ENCODE results near the gene TWF2.

Gene TWF2

DNA sequence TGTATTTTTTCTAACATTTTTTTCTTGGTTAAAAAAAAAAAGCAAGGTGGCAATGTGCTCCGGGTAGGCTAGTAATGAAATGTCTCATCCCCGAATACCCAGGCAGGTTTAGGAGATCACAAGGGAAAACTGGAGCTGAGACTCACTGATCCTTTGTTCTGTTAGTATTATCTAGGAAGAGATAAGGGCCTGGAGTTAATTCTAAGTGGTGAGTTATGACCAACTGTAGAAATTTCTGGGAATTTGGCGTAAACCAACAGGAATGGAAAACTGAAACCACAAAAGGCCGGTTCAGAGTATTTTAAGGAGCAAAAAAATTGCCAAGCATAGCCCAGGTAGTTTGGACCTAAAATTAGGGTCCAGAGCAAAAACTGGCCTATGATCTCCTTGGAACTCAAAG, 19.0 kb upstream of the TWF2 start:
- no peak for DNase-seq (ENCODE audit: low read depth)

DNA sequence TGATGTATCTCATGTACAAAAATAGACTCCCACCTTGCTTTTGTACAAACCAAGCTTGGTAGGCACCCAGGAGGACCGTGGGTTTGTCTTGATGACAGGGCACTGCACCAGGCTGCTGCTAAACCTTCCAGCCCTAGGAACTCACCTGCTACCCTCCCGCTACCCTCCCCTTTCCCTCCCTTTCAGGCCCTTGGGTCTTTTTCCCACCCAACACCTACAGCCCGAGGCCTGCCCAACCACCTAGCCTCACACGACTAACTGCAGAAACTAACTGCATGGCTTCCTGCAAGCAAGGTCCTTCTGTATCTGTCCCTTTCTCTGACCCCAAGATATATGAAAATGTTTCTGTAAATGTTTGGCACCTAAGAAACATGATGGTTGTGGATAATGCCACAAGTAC, 17.7 kb upstream of the TWF2 start:
- DNase-seq (ENCODE audit: low read depth) = no peak

DNA sequence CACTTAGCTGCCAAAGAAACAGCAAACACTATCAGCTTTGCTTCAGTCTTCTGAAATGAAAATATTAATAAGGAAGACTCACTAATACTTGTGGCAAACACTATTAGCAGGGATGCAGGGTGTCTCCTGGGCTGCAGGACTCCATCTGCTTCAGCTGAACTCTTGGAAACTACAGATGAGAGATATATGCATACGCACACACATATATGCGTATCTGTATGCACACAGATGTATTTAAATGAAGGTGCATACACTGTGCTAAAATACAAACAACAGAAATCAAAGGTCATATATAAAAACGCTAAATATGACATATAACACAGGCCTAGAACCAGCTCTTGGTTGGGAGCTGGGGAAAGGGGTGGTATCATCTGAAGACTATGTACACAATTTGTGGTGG, 17.2 kb upstream of the TWF2 start:
- DNase-seq (ENCODE audit: low read depth) = no peak

DNA sequence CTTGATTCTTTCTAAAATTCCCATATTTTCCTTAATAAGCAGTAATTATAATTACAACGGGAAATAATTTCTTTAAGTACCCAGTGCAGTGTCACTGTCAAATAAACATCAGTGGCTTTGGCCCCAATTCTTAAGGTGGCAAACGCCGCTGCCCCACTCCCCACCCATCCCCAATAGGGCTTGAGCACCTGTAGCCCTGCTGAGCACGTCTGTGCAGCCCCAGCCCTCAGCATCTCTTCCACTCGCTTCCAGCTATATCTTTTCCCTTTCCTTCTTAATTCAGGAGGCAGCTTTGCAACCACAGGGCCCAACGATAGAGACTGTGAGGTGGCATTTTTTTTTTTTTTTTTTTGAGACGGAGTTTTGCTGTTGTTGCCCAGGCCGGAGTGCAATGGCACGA, 15.7 kb upstream of the TWF2 start:
- no peak for DNase-seq (ENCODE audit: low read depth)

DNA sequence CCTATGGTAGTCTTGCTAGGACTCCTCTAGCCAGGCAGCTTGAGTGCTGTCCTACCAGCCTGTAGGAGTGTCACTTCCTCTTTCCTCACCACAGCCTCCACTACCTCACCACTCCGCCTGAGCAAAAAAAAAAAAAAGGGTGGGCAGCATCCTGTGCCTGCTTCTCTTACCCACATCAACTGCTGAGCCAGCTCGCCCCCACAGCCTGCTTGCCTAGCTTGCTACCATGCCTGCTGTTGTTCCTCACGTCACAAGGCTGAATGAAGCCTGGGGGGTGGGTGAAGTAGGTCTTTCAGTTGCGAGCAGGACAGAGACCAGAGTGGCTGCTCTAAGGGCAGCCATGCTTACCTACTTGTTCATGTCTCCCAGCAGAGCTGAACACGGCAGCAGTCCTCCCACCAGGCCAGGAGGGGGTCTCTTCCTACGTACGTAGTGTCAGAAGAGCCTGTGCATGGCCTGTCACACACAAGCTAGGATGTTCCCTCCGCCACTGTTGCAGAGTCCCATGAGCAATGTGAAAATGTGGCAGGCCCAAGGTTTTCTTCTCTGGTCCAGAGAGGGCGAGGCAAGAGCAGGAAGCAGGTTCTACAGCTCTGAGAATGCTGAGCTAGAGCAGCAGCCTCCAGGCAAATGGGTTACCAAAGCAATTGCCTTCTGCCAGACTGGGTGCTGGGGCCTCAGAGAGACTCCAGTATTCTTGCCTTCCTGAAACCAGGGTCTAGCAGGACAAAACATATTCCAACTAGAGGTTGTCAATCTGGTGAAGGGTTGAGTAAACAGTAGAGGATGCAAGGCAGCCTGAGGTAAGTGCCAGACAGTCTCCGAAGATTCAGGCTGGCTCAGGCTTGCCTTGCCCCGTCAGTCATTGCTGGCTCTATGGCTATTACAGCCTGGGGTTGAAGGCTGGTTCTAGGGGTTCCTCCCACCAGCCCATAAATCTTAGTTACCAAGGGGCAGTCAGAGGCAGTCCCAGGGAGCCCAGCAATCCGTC, 14.7 kb upstream of the TWF2 start:
- DNase-seq (ENCODE audit: low read depth) = no peak

DNA sequence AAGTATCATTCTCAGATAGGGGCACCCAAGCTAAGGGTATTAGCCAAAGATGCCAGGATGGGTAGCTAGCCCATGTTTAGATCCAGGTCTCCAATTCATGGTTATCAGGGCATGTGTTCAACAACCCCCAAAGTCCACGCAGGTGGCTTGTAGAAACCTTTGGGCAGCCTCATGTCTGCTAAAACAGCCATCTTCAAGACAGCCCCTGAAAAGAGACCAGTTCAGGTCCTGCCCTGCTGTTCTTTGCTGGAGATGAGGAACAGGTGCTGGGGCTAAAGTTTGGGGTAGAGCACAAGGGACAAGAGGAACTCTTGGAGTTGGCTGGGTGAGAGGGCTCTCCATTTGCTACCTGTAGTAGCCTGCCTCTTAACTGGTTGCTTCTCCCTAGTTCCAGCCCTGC, 11.2 kb upstream of the TWF2 start:
- no peak for DNase-seq (ENCODE audit: low read depth)

DNA sequence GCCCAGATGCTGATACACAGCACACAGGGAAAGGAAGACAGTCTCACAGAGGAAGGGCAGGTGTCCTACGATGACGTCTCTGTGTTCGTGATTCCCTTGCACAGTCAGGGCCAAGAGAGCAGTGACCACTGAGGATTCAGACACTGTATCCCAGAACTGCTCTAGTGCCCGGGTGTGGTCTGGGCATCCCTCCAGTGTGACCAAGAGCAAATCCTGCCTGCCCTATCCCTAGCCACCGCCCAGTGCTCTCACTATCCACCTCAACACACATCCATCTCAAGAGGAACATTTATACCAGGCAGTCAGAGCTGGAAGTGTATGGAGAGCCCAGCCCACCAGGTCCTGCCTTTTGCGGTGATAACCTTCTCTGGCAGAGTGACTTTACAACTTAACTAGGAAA, 10.7 kb upstream of the TWF2 start:
- DNase-seq (ENCODE audit: low read depth) = no peak

DNA sequence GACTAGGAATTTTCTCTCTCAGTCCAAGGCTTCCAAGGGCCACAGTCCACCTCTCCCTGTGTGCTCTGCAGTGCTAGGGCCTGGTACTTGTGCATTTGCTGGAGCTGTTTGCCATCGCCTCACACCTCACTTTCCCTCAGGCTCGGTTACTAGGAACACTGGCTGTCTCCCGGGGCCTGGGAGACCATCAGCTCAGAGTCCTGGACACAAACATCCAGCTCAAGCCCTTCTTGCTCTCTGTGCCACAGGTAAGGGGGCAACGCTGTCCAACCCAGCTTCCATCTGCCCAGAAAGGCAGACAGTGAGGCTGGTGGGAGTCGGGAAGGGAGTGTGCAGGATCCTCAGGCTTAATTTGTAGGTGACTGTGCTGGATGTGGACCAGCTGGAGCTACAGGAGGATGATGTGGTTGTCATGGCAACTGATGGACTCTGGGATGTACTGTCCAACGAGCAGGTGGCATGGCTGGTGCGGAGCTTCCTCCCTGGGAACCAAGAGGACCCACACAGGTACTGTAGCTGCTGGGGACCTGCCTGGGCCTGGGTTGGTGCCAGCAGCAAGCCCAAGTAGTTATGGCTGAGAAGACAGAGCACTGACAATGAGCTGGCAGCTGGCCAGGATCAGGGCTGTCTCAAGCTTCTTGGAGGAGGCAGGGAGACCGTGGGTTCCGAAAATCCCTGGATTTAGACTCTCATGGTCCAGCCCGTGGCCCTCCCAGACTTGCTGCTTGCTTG, 10.0 kb upstream of the TWF2 start:
- no peak for DNase-seq (ENCODE audit: low read depth)

DNA sequence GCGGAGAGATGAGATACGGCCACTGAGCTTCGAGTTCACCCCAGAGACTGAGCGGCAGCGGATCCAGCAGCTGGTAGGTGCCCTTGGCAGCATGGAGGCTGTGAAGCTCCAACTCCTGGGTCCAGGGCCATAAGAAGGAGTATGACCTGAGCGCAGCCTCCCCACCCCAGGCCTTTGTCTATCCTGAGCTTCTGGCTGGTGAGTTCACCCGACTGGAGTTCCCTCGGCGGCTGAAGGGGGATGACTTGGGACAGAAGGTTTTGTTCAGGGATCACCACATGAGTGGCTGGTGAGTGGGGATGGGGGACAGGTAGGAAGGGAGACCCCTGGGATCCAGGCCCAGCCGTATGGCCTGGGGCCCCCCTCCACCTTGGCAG, 9.2 kb upstream of the TWF2 start:
- no peak for DNase-seq (ENCODE audit: low read depth)

DNA sequence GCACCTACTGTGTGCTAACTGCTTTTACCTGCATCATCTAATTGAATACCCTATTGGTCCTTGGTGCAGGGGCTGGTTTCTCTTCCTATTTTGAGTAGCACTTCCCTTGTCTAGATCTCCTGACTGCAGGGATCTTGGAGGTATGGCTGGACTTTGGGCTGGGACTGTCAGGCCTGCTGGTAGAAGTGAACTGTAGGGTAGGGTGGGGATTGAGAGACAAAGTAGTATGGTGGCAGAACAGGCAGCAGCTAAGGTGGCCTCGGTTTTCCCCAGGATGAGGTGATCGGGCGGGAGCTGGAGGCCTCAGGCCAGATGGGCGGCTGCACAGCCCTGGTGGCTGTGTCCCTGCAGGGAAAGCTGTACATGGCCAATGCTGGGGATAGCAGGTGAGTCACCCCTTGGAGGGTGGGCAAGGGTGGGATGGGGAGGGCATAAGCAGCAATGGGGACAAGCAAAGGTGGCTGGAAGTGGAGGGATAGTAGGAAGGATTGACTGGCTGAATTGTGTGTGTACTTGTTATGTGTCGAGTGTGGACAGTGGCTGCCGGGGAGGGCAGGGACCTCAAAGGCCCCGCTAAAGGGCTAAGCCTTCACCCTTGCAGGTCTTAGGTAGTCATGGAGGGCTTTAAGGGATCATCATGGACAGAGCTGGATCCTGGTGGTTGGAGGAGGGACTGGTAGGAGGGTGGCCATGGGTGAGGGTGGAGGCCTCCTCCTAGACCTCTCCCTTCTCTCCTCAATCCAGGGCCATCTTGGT, 8.6 kb upstream of the TWF2 start:
- DNase-seq (ENCODE audit: low read depth) = no peak

DNA sequence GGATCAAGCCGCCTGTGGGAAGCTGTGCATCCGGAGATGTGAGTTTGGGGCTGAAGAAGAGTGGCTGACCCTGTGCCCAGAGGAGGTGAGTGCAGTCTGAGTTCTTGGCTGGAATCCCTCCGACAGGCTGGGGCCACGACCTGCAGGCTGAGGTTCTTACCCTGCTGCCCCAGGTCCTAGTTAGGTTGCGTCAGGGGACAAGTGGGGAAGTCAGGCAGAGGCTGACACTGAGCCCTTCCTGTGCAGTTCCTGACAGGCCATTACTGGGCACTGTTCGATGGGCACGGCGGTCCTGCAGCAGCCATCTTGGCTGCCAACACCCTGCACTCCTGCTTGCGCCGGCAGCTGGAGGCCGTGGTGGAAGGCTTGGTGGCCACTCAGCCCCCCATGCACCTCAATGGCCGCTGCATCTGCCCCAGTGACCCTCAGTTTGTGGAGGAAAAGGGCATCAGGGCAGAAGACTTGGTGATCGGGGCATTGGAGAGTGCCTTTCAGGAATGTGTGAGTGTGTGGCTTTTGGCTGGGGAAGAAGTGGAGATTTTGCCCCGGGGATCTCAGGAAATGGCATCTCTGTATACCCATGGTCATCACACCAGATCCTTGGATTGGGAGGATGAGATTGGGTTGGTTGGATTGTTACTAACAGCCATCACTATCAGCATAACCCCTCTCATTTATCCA, 7.9 kb upstream of the TWF2 start:
- DNase-seq (ENCODE audit: low read depth) = no peak

DNA sequence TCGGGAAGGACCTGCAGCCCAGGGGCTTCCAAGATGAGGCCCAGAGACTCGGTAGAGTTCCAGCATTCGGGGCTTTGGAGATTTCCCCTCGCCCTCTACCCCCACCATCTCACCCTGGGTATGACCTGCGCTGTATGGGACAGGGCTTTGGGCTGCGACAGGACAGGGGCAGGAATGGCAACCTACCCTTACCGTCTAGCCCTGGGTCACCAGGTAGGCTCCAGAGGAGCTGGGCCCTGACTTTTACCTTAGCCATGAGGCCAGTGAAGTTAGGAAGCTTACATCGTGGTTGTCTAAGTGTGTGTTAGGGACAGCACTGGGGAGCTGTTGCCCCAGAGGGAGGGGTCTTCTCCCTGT, 7.3 kb upstream of the TWF2 start:
- DNase-seq (ENCODE audit: low read depth) = no peak

DNA sequence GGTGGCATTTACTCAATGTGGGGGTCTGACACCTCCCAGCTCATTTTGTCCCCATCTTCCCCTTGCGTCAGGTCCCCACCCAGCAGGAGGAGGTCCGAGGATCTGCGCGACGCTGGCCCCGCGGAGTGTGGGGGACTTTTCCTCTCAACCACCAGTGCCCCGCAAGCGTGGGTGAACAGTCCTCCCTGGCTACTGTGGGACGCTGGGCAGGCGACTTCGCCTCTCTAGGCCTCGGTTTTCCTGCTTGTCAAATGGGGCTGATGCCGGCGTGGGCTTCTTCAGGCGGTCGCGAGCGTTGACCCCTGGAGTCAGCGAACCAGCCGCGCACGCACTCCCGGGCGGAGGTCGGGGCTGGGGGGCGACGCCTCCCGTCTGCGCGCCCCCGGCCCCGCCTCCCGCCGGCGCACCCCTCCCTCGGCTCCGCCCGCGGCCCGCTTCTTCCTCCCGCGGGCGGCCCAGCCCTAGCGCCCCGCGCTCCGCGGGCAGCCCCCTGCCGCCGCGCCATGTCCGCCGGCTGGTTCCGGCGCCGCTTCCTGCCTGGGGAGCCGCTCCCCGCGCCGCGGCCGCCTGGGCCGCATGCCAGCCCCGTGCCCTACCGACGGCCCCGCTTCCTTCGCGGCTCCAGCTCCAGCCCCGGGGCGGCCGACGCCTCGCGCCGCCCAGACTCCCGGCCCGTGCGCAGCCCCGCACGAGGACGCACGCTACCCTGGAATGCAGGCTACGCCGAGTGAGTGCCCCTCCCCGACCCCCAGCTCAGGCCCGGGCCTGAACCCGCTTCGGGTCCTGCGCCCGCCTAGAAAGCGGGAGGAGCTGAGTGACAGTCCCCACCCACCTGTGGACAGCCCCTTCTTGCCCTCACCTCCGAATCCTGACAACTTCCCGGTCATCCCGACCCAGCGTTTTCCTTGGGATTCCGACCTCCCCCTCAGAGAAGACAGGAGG, 6.6 kb upstream of the TWF2 start, which contains the start of gene PPM1M:
PPM1M (plus strand) TSS at position 438 of the 942 bp plus-strand sequence; CDS start at position 504, 66 bp downstream.
- DNase-seq (ENCODE audit: low read depth) = no peak

DNA sequence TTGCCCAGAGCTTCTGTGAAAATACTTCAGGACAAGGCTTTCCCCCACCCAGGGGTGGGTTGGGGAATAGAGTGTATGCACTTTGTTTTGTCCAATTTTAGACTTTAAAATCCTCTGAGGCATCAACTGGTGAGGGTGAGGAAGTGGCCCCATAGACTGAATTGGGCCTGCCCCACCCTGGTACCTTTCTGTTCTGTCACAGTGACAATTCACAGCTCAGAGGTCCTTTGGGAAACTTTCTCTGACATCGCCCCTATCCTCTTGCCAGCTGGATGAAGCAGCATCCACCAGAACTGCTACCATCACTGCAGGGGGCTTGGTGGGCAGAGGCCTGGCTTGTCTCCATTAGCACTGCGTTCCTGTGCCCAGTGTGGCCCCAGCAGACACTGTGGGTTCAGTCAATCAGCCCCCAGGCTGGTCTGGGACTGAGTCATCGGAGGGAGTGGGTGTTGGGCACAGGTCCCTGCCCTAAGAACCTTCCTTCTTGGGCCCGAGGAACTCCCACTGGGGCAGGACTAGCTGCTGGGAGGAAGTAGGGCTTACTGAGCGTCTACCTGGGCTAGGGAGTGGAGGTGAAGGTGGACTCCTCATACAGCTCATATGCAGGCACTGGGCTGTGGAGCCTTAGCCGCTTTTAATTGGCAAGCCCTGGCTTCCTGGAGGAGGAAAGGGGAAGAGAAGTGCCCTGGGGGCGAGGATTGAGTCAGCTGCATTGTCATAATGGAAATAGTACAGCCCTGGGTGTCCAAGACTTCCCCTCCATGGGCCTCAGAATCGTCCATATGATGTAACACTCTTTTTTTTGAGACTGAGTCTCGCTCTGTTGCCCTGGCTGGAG, 5.1 kb upstream of the TWF2 start:
- no peak for DNase-seq (ENCODE audit: low read depth)

DNA sequence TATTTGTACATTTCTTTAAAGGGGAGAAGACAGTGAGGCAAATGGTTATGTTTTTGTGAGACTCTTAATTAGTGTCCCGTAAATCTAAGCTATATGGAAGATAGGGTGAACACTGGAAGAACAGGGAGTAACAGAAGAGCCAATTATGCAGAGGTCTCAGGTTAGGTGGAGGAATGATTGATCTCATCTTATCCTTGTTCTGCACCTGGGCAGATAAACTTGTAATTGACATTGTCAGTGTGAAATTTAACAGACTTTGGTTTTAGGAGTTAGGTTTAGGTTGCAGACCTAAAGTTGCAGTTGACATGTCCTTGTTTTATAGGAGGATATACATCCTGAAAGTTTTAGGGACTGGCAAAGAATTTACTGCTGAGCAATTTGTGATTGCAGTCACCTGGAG, 3.1 kb upstream of the TWF2 start:
- no peak for DNase-seq (ENCODE audit: low read depth)

DNA sequence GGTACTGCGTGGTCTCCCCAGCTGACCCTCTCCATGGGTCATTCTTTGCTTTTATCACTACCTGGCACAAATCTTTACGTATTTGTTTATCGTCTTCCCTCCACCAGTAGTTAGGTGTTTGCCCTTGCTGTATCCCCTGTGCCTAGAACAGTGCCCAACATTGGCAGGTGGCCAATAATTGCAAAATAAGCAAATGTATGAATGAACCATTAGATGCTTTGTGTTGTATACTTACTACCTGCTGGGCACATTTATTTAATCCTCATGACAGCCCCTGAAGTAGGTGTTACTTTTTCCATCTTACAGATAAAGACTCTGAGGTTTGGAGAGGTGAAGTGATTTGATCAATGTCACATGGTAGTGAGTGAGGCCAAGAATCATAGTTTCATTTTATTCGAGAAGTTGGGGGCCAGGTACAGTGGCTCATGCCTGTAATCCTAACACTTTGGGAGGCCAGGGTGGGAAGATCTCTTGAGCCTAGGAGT, 2.0 kb upstream of the TWF2 start:
- DNase-seq (ENCODE audit: low read depth) = no peak

DNA sequence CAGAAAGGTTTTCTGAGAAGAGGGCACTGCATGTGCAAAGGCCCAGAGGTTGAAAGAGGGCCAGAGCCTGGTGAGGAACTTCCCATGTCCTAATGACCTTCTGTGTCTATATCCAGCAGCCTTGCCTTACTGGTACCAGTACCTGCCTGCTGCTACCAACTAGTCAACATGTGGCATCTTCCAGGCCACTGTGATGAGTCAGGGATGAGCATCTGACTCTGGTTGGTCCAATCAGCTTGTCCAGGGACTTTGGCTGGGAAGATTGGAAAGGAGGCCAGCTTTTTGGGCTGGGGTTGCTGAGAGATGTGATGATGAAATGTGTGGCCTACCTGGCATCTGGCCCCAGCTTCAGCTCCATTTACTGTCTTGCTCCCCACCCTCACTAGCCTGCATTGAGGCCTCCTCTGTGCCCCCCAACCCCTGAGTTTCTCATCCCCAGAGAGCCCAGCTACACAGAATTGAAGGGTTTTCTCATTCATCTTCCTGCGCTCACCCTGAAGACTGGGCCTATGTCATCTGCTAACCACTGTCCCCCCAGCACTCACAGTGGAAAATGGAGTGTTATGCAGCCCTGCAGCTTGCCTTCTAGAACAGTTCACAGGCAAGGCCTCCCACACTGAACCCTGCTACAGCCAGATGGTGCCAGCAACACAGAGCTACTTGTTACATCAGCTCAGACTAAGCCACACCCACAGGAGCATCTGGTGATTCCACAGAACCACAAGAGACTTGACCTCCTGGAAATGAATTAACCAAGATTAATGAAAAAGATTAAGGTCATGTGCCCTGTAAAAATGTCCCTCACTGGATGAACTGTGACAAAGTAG, 1.3 kb upstream of the TWF2 start:
- DNase-seq (ENCODE audit: low read depth) = peak; percentile 88

DNA sequence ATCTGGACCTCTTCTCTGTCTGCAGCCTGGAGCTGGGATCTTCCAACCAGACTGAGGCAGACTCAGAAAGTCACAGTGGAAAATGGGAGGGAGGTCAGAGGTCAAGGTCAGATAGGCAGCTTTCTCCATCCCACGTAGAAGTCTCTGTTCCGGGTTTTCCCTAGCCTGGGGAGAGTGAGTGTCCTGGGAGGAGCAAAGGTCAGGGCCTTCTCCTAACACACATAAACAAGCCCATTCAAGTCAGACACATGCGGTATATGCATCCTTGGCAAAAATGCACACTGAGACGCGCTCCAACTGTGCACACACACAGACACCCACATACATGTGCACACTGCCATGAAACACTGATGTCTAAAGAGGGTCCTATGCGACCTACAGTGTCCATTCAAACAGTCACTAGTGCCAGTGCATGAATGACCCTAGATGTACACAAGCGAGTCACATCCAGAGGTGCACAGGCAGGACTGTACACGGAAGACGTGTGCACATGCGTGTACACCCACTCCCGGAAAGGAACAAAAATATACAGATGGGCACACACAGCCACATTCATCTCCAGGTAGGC, 681 bp downstream of the TWF2 start:
- DNase-seq (ENCODE audit: low read depth) = no peak

All from stromal cell of bone marrow (primary cell).